HG03039 (cell line): ENCODE data around the gene SLC39A7.

Source experiments
- ATAC-seq: cut with Tn5 transposase; IDR thresholded peaks from one replicate; pipeline ENCODE4 v1.9.1; 2021; ENCODE audit warnings: mild to moderate bottlenecking, moderate library complexity; ENCODE audit not compliant: unreplicated experiment

SLC39A7 gene

GRCh38 chr6:33170176-33171015 lies 30.3 kb upstream of the SLC39A7 start:
- ATAC-seq: no peak

GRCh38 chr6:33171016-33171879 lies 29.4 kb upstream of the SLC39A7 start:
- ATAC-seq: no peak

DNA sequence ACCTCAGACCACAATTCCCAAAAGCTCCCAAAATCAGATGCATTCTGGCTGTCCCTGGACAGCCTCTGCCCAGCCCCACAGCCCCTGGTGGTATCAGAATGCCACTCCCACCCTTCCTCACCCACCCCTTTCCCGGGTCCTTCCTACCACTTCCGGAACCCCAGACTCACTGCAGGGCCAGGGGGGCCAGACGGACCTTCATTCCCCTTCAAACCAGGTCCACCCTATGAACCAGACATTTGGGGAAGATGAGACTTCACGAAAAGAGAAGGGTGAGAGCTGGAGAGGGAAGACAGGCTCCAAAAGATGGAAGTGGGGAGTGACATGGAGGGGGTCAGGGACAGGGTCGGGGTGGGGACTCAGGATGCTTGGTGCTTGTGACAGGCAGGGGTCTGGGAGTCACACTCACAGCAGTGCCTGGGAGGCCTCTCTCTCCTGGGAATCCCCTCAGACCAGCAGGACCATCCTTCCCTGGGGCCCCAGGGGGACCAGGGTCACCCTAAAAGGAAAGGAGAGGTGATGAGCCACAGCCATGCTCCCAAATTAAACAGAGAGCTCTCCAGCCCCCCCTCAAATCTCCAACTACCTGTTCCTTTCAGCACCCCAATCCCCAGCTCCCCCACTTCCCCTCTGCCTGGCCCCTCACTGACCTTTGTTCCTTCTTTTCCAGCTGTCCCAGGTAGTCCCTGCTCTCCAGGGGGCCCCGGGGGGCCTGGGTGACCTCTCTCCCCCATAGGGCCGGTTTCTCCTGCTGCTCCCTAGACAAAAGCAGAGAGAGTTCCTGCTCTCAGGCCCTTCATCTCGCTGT lies 28.6 kb upstream of the SLC39A7 start:
- no peak for ATAC-seq

- no peak for ATAC-seq
These were observed 27.8 kb upstream of the SLC39A7 start for GRCh38 chr6:33172688-33173534.

DNA sequence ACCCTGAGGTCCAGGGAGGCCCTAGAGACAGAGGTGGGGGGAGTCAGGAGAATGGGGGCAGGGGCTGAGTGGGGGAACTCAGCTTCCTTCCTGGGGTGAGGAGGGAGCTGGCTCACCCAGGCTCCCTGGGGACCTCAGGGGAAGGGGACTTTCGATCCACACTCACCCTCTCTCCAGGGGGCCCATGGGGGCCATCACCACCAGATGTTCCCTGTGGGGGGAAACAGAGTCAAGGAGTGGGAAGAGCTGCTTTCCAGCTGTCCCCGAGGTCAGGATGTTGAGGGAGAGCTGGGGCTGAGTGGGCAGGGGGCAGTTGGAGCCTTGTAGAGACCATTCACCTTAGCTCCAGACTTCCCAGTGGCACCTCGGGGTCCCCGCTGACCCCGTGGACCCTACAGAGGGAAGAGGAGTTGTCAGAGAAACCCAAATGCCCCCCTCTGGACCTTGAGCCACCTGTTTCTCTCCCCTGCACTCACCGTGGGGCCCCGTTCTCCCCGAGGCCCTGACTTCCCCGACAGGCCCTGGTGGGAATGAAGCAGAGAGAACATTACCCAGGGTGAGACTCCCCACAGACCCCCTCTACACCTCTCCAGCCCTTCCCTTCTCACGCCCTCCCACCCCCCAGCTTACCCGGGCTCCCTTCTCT lies 27.0 kb upstream of the SLC39A7 start:
- no peak for ATAC-seq

DNA sequence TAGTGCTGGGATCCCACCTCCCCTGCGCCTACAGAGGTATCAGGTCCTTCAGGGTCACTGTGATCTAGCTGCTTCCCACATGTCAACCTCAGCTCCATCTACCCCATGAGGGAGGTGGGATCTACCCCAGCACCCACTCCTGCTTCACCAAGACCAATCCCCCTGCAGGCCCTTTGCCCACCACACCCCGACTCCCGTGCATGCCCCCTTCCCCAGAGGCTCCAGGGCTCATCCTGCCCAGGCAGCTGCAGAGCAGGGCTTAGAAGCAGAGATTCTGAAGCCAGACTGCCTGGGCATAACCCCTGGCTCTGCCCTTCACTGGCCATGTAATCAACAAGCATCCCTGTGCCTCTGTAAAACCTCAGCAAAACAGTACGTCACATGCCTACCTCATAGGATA lies 25.9 kb upstream of the SLC39A7 start:
- no peak for ATAC-seq

DNA sequence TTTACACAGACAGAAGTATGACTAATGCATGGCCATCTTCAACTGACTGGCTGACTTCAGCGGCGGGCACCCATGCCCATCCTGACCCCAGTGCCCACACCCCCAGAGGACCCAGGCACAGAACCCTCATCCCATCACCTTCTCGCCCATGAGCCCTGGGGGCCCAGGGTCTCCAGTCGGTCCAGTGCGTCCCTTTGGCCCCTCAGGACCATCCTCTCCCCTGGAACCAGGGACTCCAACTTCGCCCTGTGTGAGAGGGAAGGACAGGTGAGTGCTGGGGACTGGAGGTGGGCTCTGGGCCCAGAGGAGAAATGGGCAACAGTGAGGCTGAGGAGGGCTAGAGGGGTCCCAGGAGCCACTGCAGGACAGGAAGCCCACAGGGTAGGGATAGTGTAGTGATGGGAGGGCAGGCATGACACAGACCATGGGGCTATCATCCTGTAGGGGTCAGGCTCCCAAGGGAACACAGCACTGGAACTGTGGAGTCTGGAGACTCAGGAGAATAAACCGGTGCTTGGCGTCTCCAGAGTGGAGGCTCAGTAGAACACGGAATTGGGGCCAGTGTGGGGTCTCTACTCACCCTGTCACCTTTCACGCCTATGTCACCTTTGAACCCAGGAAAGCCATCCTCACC lies 25.1 kb upstream of the SLC39A7 start:
- ATAC-seq: no peak

GRCh38 chr6:33176906-33177305 lies 23.8 kb upstream of the SLC39A7 start:
- ATAC-seq: no peak

DNA sequence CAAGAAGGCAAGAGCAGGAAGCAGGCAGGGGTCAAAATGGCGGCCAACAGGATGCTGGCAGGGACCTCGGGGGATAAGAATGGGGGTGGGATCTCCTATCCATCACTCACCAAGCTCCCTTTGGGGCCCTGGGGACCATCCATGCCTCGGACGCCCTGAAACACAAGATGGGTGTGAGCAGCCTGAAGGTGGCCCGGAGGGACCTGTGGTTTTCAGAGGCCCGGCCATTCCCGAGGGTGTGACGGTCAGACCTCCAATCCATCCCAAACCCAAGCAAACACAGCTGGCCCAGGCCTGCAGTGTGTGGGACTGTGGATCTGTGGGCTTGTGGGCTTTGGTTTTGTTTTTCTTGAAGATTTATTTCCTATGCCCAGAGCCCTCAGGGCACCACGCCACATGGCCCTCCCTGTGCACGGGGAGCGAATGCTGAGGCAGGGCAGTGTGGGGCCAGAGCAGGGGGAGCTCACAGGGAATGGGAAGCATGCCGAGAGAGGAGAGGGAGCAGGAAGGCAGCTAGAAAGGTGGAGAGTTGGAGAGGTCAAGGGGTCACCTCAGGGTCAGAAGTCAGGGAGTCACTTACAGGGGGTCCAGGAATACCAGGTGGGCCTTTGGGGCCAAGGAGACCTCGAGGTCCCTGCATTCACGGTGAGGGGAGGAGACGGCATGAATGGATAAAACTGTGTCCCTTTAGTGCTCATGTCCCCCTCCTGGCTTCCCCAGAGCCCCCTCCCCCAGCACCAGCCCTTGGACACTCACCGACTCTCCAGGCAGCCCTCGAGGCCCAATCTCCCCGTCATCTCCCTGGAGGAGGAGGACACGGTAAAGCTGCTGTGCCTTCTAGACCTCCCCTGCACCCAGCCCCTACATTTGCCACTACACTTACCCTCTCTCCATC lies 22.9 kb upstream of the SLC39A7 start:
- no peak for ATAC-seq

- no peak for ATAC-seq
These were observed 21.8 kb upstream of the SLC39A7 start for GRCh38 chr6:33178755-33179475.

GRCh38 chr6:33181141-33181540 lies 19.5 kb upstream of the SLC39A7 start:
- ATAC-seq: no peak

DNA sequence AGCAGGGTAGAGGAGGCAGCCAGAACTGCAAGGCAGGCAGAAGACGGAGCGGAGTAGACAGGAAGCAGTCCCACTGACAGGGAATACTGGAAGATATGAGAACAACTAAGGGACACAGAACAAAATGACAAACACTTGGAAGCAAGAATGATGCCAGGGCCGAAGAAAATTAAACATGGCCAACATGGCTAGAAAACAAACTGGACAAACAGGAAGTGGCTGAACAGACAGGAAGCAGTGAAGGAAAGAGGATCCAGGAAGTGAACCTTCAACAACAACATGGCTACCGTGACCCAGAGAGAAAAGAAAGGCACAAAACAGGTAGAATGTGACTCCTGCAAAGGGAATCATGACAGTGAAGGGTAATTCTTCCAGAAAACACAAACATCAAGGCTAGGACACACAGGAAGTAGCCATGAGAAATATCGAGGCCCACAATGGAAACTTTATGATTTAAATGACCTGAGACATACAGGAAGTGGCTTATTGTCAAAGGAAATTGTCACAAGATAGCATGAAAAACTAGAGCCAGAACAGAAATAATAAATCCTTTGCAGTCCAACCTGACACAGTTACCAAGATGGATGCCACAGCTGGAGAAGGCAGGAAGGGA lies 17.5 kb upstream of the SLC39A7 start:
- ATAC-seq: no peak

GRCh38 chr6:33185190-33185589 lies 15.5 kb upstream of the SLC39A7 start:
- ATAC-seq: no peak

DNA sequence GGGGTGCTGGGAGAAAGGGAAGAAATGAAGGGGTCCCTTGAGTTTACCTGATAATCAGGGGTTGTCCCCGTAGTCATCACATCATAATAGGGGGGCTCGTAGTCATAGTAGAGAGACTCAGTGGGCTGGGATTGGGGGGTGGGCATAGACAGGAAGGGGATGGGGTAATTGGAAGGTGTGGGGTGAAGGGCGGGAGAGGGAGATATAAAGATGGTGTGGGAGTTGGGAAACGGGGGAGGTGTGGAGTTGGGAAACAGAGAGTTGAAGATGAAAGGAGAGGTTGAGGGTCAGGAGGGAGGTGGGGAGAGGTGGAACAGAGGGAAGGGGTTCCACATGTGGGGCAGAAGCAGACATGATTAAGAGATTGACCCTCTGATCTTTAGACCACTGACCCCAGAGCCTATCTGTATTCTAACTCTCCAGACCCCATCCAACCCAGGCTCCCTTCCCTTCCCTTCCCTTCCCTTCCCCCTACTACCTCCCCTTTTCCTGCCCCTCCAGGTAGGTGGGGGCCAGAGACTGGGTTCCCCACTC lies 14.9 kb upstream of the SLC39A7 start:
- no peak for ATAC-seq

DNA sequence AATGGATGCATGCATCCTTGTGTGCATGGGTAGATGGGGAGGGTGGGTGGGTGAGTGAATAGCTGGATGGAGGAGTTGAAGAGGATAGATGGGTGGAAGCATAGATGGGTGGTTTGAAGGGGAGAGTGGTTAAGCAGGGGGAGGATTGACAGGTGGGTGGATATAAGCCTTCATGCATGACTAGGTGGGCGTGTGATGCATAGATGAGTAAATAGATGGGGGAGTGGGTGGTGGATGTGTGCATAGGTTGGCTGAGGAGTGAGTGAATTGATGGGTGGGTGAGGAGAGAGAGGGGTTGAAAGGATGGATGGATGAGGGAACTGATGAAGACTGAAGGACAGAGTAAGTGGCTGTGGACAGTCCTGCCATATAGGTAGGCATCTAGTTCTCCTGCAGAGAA lies 12.9 kb upstream of the SLC39A7 start:
- no peak for ATAC-seq

DNA sequence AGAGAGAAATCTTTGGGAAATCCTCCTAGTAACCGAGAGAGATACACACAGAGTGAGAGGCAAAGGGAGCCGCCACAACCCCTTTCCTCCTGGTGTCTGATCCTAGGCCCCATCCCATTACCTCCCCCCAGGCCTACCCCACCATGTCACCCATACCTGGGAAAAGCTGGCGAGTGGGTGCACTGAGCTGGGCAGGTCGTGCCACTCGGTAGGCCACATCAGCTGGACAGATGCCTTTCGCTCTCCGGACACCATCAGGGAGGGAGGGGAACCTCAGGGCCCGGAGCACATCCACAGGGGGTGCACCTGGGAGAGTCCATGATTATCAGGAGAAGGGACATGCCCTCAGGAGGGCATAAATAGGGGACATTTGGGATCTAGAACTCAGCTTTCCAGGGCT lies 11.5 kb upstream of the SLC39A7 start:
- no peak for ATAC-seq
